Activated CD4-positive, alpha-beta memory T cell treated with anti-CD3 and anti-CD28 coated beads for 36 hours (primary cell): Measurements from ENCODE around the gene DPY19L3. TPM values are rescaled to one million over a fixed set of nuclear protein-coding genes. Genes with fewer than 3 reads are reported as not detected.

Source experiments
- CTCF ChIA-PET: fragments of 350-600 bp; sonication (Branson Sonifier 250); formaldehyde crosslinking; loops from one replicate; lab custom pipeline; 2021; ENCODE audit warnings: antibody characterized with exemption, inconsistent platforms; lab: Charles Lee
- POLR2A ChIA-PET: fragments of 350-600 bp; sonication (Branson Sonifier 250); formaldehyde crosslinking; loops from one replicate; lab custom pipeline; 2021; ENCODE audit warnings: antibody characterized with exemption; lab: Charles Lee
- DNase-seq: peaks from one replicate; pipeline ENCODE4 v3.0.0-alpha.2; 2020
- H3K27ac Mint-ChIP-seq: one replicate; pipeline ENCODE4 v1.8.0; 2021; ENCODE audit warnings: mixed read lengths
- H3K27me3 Mint-ChIP-seq: one replicate; pipeline ENCODE4 v1.8.0; 2021; ENCODE audit warnings: mixed read lengths
- H3K36me3 Mint-ChIP-seq: one replicate; pipeline ENCODE4 v1.8.0; 2021; ENCODE audit warnings: mixed read lengths
- H3K4me1 Mint-ChIP-seq: one replicate; pipeline ENCODE4 v1.8.0; 2021; ENCODE audit warnings: low read depth, mixed read lengths
- H3K4me3 Mint-ChIP-seq: one replicate; pipeline ENCODE4 v1.8.0; 2021; ENCODE audit warnings: mild to moderate bottlenecking, mixed read lengths
- H3K9me3 Mint-ChIP-seq: one replicate; pipeline ENCODE4 v1.8.0; 2021; ENCODE audit warnings: mixed read lengths
- intact Hi-C: fragments of 100-400 bp; cut with micrococcal nuclease; formaldehyde crosslinking; loops from one replicate; pipeline ENCODE4 v1.15.1; 2023
- total RNA-seq, 2 experiments: library from RNA; stranded (reverse); gene quantifications; one replicate each; pipeline ENCODE4 v1.2.3, GENCODE V29; 2021

The DPY19L3 gene
- total RNA-seq, 2 experiments from 2014 or later, result 12.4 to 14.9 TPM

GRCh38 chr19:32457571-32458158 lies 52.1 kb downstream of the DPY19L3 start:
- Mint-ChIP-seq H3K27me3 (no peaks in the 10 kb centered on the region), H3K4me1 (peaks cover 19% of the 10 kb centered on the region), H3K36me3 (peaks cover 8% of the 10 kb centered on the region), H3K4me3 (no peak overlapping the region), H3K9me3 (no peaks in the 10 kb centered on the region), H3K27ac (no peak overlapping the region)
- POLR2A ChIA-PET, result no interaction called here
- CTCF ChIA-PET, result no interaction called here
- peak; percentile 10 for DNase-seq
- intact Hi-C loops, result no loop called here

DNA sequence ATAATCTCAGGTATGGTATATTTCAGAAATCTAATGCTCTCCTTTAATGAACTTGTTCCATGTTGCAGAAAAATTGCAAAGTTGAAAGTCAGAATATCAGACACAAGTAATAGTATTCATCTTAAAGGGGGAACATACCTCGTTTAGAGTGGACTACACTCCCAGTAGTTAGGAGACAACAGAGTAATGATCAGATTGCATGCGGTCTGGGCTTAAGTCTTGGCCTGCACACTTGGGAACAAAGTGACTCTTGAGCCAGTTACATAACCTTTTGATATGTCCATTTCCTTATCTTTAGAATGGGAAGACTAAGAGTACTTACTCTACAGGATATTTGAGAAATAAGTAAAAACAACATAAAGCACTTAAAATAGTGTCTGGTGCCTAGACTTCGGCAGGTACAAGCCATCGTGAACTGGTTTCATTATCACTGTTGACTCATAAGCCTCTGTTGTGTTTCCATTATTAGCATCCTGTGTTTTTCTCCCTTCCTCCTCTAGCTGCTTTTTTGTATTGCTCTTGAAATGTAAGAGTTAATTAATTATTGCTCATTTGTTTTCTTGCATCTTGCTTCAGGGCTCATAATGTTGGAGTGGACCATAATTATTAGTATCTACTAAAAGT lies 53.0 kb downstream of the DPY19L3 start:
- POLR2A ChIA-PET, result no interaction called here
- CTCF ChIA-PET, result no interaction called here
- no peak overlapping the region for H3K27ac Mint-ChIP-seq
- no peak for DNase-seq
- H3K9me3 Mint-ChIP-seq, result no peaks in the 10 kb centered on the region
- no peak overlapping the region for H3K4me3 Mint-ChIP-seq
- H3K4me1 Mint-ChIP-seq, result peaks cover 19% of the 10 kb centered on the region
- peaks cover 8% of the 10 kb centered on the region for H3K36me3 Mint-ChIP-seq
- intact Hi-C loops, result no loop called here
- no peaks in the 10 kb centered on the region for H3K27me3 Mint-ChIP-seq

DNA sequence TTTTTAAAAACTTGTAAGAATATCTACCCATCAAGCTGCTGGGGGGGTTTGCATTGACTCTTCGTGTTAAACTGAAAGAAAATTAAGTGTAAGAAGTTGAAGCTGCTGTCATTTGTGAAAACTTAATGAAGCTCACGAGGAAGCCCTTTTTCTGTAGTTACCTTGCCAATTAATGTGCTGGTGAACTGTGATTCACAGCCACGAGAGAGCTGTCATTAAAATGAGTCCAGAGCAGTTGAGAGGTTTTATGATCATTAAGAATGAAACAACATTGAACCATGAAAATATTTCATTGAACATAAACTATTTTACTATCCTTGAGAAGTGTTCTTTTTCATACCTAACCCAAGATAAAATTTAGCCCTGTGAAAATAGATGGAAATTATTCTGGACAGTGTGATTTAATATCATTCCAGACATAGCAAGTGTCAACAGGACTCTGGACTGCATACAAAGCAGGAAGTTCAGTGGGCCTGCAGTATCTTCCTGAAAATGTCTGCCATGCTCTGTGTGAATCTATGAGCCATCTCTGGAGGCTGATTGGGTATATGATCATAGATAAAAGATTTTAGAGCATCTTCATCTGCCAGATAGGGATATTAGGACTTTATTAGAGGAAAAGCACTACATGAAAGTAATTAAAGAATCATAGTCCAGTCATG lies 53.8 kb downstream of the DPY19L3 start:
- no peak overlapping the region for H3K27ac Mint-ChIP-seq
- intact Hi-C loops, result no loop called here
- H3K4me3 Mint-ChIP-seq, result no peak overlapping the region
- ChIA-PET POLR2A (no interaction called here), CTCF (no interaction called here)
- no peaks in the 10 kb centered on the region for H3K9me3 Mint-ChIP-seq
- H3K4me1 Mint-ChIP-seq, result peaks cover 19% of the 10 kb centered on the region
- peaks cover 7% of the 10 kb centered on the region for H3K36me3 Mint-ChIP-seq
- H3K27me3 Mint-ChIP-seq, result no peaks in the 10 kb centered on the region
- DNase-seq, result no peak

DNA sequence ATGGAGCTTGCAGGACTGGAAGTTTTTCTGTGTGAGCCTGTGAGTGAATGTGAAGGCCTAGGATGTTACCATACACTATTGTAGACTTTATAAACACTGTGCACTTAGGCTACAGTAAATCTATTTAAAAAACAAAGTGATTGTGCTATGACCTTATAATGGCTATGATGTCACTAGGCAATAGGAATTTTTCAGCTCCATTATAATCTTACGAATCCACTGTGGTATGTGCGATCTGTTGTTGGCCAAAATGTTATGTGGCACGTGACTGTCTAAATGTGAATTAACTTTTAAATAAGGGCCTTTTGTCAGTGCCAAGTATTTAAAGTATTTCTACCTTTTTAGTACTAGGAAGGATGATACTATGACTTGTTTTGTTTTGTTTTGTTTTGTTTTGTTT lies 54.9 kb downstream of the DPY19L3 start:
- no peak for DNase-seq
- Mint-ChIP-seq H3K9me3 (no peaks in the 10 kb centered on the region), H3K27me3 (no peaks in the 10 kb centered on the region), H3K27ac (no peak overlapping the region), H3K4me3 (no peak overlapping the region), H3K36me3 (peaks cover 7% of the 10 kb centered on the region), H3K4me1 (peaks cover 19% of the 10 kb centered on the region)
- POLR2A ChIA-PET, result no interaction called here
- CTCF ChIA-PET, result no interaction called here
- intact Hi-C loops, result no loop called here

GRCh38 chr19:32464279-32464678 lies 58.7 kb downstream of the DPY19L3 start:
- no peak overlapping the region for H3K27ac Mint-ChIP-seq
- H3K36me3 Mint-ChIP-seq, result no peaks in the 10 kb centered on the region
- no peaks in the 10 kb centered on the region for H3K9me3 Mint-ChIP-seq
- H3K4me3 Mint-ChIP-seq, result no peak overlapping the region
- intact Hi-C loops, result no loop called here
- H3K27me3 Mint-ChIP-seq, result no peaks in the 10 kb centered on the region
- ChIA-PET POLR2A (no interaction called here), CTCF (interaction anchor here (1.3 to 1.8 kb wide), 2 partner anchors 9 to 106 kb away, joined by 4 to 6 read pairs; no protein-coding TSS in a partner anchor)
- peaks cover 4% of the 10 kb centered on the region for H3K4me1 Mint-ChIP-seq
- no peak for DNase-seq

DNA sequence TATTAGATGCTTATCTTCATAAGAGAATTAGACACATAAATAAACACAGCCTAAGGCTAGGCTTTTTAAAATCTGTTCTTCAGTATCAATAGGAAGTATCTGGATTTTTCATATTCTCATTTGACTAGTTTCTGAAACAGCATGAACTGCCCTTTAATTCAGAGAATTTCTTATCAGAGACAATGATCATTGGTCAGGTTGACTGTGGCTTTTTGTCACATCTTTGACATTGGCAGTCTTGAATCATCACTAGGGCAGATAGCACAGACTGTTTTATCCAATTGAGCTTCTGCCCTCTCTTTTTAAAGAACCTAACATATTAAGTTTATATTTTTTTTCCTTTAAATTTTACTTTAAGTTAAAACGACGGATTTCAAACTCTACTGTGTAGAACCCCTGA lies 59.6 kb downstream of the DPY19L3 start:
- no peak for DNase-seq

DNA sequence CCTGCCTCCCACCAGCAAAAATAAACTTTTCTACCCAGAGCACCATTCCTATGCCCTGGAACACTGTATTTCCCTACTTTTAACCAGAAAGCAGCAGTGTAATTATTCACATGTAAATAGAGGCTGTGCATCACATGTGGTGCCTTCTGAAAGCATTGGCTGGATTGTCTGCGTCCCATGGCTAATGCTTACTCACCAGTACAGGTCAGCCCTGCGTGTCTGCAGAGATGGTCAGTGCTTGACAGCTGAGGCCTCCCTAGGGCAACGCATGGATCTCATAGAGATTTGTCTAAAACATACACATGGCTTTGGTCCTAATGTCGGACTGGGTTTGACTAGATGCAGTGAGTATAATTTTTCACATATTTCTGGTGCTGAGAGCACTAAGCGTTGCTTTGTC lies 64.2 kb downstream of the DPY19L3 start:
- Mint-ChIP-seq H3K4me3 (no peak overlapping the region), H3K27me3 (no peaks in the 10 kb centered on the region), H3K4me1 (no peaks in the 10 kb centered on the region), H3K9me3 (no peaks in the 10 kb centered on the region), H3K27ac (no peak overlapping the region), H3K36me3 (no peaks in the 10 kb centered on the region)
- ChIA-PET POLR2A (no interaction called here), CTCF (no interaction called here)
- DNase-seq, result no peak
- intact Hi-C loops, result no loop called here

More for the DNA sequence above, 59.6 kb downstream of the DPY19L3 start:
- Mint-ChIP-seq H3K4me1 (no peaks in the 10 kb centered on the region), H3K4me3 (no peak overlapping the region), H3K27me3 (no peaks in the 10 kb centered on the region), H3K27ac (no peak overlapping the region), H3K9me3 (no peaks in the 10 kb centered on the region), H3K36me3 (no peaks in the 10 kb centered on the region)
- ChIA-PET CTCF (interaction anchor here (0.6 to 1.8 kb wide), 5 partner anchors 8 to 136 kb away, joined by 3 to 6 read pairs (median 4); no protein-coding TSS in a partner anchor), POLR2A (no interaction called here)
- intact Hi-C loops, result no loop called here

DNA sequence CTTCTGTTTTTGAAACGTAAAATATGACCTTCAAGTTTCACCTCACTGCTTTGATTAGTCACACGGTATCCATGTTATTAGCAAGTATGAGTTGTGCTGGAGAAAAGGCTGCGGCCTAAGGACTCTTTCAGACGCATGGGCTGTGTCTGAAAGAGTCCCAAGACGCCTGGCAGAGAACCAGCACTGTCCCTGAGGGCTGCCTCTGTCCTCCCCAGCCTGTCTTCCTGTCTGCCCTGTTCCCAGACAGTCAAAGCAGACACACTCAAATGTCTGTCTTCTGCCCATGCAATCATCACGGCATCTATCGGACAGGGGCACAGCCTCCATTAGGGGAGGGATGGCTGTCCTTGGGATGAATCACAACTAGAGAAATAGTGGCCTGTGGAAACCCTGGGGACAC lies 65.5 kb downstream of the DPY19L3 start:
- DNase-seq, result no peak
- no peaks in the 10 kb centered on the region for H3K27me3 Mint-ChIP-seq
- CTCF ChIA-PET, result interaction anchor here (0.6 kb wide), 1 partner anchor 63 kb away, joined by 3 read pairs; no protein-coding TSS in a partner anchor

DNA sequence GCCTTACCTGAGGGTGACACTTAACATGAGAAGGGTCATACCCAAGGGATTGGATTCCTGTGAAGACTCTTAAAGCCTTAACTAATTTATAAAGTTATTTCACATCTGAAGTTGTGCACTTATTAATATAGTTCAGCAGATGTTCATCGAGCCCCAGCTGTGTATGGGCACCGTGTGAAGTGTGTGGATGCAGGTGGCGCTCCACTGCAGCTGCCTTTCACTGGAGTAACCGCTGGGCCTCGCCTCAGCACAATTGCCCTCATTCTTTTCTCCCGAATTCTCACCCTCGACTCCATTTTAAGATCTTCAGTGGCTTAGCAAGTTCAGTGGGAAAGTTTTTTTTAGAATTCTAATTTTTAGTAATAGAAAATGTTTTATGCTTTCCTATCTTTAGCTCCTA lies 66.2 kb downstream of the DPY19L3 start:
- no peaks in the 10 kb centered on the region for H3K4me1 Mint-ChIP-seq
- no peaks in the 10 kb centered on the region for H3K36me3 Mint-ChIP-seq
- H3K4me3 Mint-ChIP-seq, result no peak overlapping the region
- no peak for DNase-seq
- no peaks in the 10 kb centered on the region for H3K9me3 Mint-ChIP-seq
- ChIA-PET POLR2A (no interaction called here), CTCF (interaction anchor here (0.6 kb wide), 1 partner anchor 62 kb away, joined by 3 read pairs; no protein-coding TSS in a partner anchor)
- H3K27ac Mint-ChIP-seq, result no peak overlapping the region
- H3K27me3 Mint-ChIP-seq, result no peaks in the 10 kb centered on the region
- intact Hi-C loops, result no loop called here

More for the DNA sequence above, 65.5 kb downstream of the DPY19L3 start:
- Mint-ChIP-seq H3K27ac (no peak overlapping the region), H3K36me3 (no peaks in the 10 kb centered on the region), H3K4me1 (no peaks in the 10 kb centered on the region), H3K9me3 (no peaks in the 10 kb centered on the region), H3K4me3 (no peak overlapping the region)
- POLR2A ChIA-PET, result no interaction called here
- intact Hi-C loops, result no loop called here

- Mint-ChIP-seq H3K27me3 (no peaks in the 10 kb centered on the region), H3K4me1 (no peaks in the 10 kb centered on the region), H3K36me3 (peaks cover 9% of the 10 kb centered on the region)
Measured at GRCh38 chr19:32475141-32476031, 69.8 kb downstream of the DPY19L3 start.

DNA sequence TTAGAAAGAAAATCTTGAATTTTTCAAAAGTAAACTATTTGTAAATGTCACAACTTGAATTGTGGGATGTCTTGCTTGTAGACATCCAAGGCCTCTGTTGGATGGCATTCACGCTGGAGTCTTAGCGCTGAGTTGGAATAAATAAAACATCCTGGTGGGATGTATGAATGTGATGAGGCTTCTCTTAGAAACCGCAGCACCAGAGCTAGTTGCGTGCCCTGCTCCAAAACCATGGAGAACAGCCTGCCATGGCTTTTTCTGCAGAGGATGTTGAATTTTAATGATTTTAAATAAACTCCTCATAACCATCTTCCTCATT lies 70.4 kb downstream of the DPY19L3 start:
- ChIA-PET CTCF (no interaction called here), POLR2A (no interaction called here)
- Mint-ChIP-seq H3K36me3 (peaks cover 9% of the 10 kb centered on the region), H3K4me3 (no peak overlapping the region), H3K27me3 (no peaks in the 10 kb centered on the region), H3K4me1 (no peaks in the 10 kb centered on the region), H3K9me3 (no peaks in the 10 kb centered on the region), H3K27ac (no peak overlapping the region)
- no peak for DNase-seq
- intact Hi-C loops, result no loop called here

More at GRCh38 chr19:32475141-32476031, 69.8 kb downstream of the DPY19L3 start:
- H3K9me3 Mint-ChIP-seq, result no peaks in the 10 kb centered on the region
- intact Hi-C loops, result no loop called here
- DNase-seq, result no peak
- CTCF ChIA-PET, result interaction anchor here (0.9 kb wide), 1 partner anchor 9 kb away, joined by 3 read pairs; no protein-coding TSS in a partner anchor
- POLR2A ChIA-PET, result no interaction called here
- no peak overlapping the region for H3K4me3 Mint-ChIP-seq
- H3K27ac Mint-ChIP-seq, result no peak overlapping the region

GRCh38 chr19:32480321-32480720 lies 74.8 kb downstream of the DPY19L3 start:
- Mint-ChIP-seq H3K27me3 (no peaks in the 10 kb centered on the region), H3K36me3 (peaks cover 15% of the 10 kb centered on the region), H3K9me3 (no peaks in the 10 kb centered on the region), H3K4me1 (no peaks in the 10 kb centered on the region), H3K4me3 (no peak overlapping the region), H3K27ac (no peak overlapping the region)
- DNase-seq, result no peak
- ChIA-PET CTCF (no interaction called here), POLR2A (no interaction called here)
- intact Hi-C loops, result no loop called here
